H1 (cell line): ENCODE data around the gene GNG7. TPM values are rescaled to one million over a fixed set of nuclear protein-coding genes. Genes with fewer than 3 reads are reported as not detected.

Source experiments
- CTCF ChIA-PET: fragments of 300-600 bp; sonication (Branson Sonifier 250); formaldehyde crosslinking; loops from one replicate; lab custom pipeline; 2021; ENCODE audit not compliant: partially characterized antibody; lab: Charles Lee
- POLR2A ChIA-PET: fragments of 300-600 bp; sonication (Branson Sonifier 250); formaldehyde crosslinking; loops from one replicate; lab custom pipeline; 2021; ENCODE audit warnings: inconsistent platforms; ENCODE audit not compliant: partially characterized antibody; lab: Charles Lee
- DNase-seq, 2 experiments: peaks; one replicate each; pipeline versions ENCODE4 v3.0.0 to v3.0.0-alpha.2; 2010 to 2022; ENCODE audit warnings: low spot score in 2 of 2, low read depth in 1 of 2, mixed read lengths in 1 of 2
- FAIRE-seq: peaks from 2 replicates; lab custom pipeline; 2011; peaks lifted over from hg19 to GRCh38; lab: Jason Lieb, UNC
- H2AFZ ChIP-seq: 2 replicates; pipeline ENCODE4 v1.8.1; 2012; ENCODE audit warnings: low read length, inconsistent platforms
- H2AK5ac ChIP-seq: 2 replicates; pipeline ENCODE4 v1.6.1; 2013; ENCODE audit warnings: low read depth, low read length
- H2BK120ac ChIP-seq: replicated peaks from 2 replicates; pipeline ENCODE3; 2013; ENCODE audit warnings: low read depth, low read length, inconsistent platforms
- H2BK12ac ChIP-seq: 2 replicates; pipeline ENCODE4 v1.6.1; 2013; ENCODE audit warnings: low read depth, low read length
- H2BK15ac ChIP-seq: 2 replicates; pipeline ENCODE4 v1.6.1; 2013; ENCODE audit warnings: low read length
- H2BK20ac ChIP-seq: 2 replicates; pipeline ENCODE4 v1.6.1; 2013; ENCODE audit warnings: low read length
- H2BK5ac ChIP-seq: 2 replicates; pipeline ENCODE4 v1.6.1; 2013; ENCODE audit warnings: low read depth, low read length
- H3K14ac ChIP-seq: 2 replicates; pipeline ENCODE4 v1.6.1; 2013; ENCODE audit warnings: inconsistent platforms; ENCODE audit not compliant: insufficient read length
- H3K18ac ChIP-seq: 2 replicates; pipeline ENCODE4 v1.6.1; 2013; ENCODE audit warnings: low read length; ENCODE audit errors: extremely low read depth
- H3K23ac ChIP-seq: 2 replicates; pipeline ENCODE4 v1.6.1; 2013; ENCODE audit warnings: inconsistent platforms; ENCODE audit not compliant: insufficient read length
- H3K23me2 ChIP-seq: 2 replicates; pipeline ENCODE4 v1.6.1; 2013; ENCODE audit warnings: low read depth, low read length
- H3K27ac ChIP-seq: 2 replicates; pipeline ENCODE4 v1.6.1; 2011; ENCODE audit warnings: low read depth, low read length, inconsistent platforms
- H3K27me3 ChIP-seq, 4 experiments: replicated peaks in 1 of 4; 1 replicate in 1 of 4; 2 replicates in 3 of 4; pipeline versions ENCODE4 v1.6.1 to v1.8.1; 2011 to 2013; ENCODE audit warnings: low read length in 3 of 4, mild to moderate bottlenecking in 3 of 4, inconsistent platforms in 2 of 4, mixed read lengths in 2 of 4, moderate library complexity in 1 of 4; ENCODE audit not compliant: control insufficient read depth in 3 of 4, insufficient read depth in 3 of 4; ENCODE audit errors: extremely low read depth in 1 of 4
- H3K36me3 ChIP-seq, 4 experiments: 2 replicates each; pipeline versions ENCODE4 v1.6.1 to v1.8.1; 2011 to 2013; ENCODE audit warnings: mild to moderate bottlenecking in 4 of 4, low read length in 3 of 4, moderate library complexity in 2 of 4, control low read depth in 1 of 4, inconsistent platforms in 1 of 4; ENCODE audit not compliant: insufficient read depth in 4 of 4, control insufficient read depth in 2 of 4
- H3K4ac ChIP-seq: replicated peaks from 2 replicates; pipeline ENCODE3; 2013; ENCODE audit warnings: low read length, low read depth, mixed read lengths, inconsistent platforms; ENCODE audit not compliant: insufficient read length
- H3K4me1 ChIP-seq, 4 experiments: replicated peaks in 1 of 4; 1 replicate in 1 of 4; 2 replicates in 3 of 4; pipeline versions ENCODE4 v1.6.1 to v1.8.1; 2011 to 2013; ENCODE audit warnings: low read length in 3 of 4, inconsistent platforms in 2 of 4, mixed read lengths in 1 of 4; ENCODE audit not compliant: insufficient read depth in 4 of 4, control insufficient read depth in 3 of 4
- H3K4me2 ChIP-seq, 2 experiments: 2 replicates each; pipeline versions ENCODE4 v1.6.1 to v1.8.1; 2011 to 2013; ENCODE audit warnings: low read depth in 2 of 2, low read length in 2 of 2, control low read depth in 1 of 2, inconsistent platforms in 1 of 2, mild to moderate bottlenecking in 1 of 2; ENCODE audit not compliant: insufficient read depth in 1 of 2
- H3K4me3 ChIP-seq, 4 experiments: fragments of 200-600, 300-600 bp in 1 of 4; sonication (generic), shearing (Covaris generic), sonication (Bioruptor Twin) in 1 of 4; 2 replicates each; pipeline versions ENCODE4 v1.5.1 to v1.8.1; 2011 to 2016; ENCODE audit warnings: low read length in 4 of 4, low read depth in 3 of 4, control low read depth in 2 of 4, inconsistent platforms in 2 of 4, mild to moderate bottlenecking in 2 of 4, mixed read lengths in 1 of 4, moderate library complexity in 1 of 4; ENCODE audit not compliant: insufficient read depth in 2 of 4; ENCODE audit errors: extremely low read depth in 1 of 4
- H3K56ac ChIP-seq: replicated peaks from 2 replicates; pipeline ENCODE3; 2013; ENCODE audit warnings: low read depth, mild to moderate bottlenecking, mixed read lengths, low read length, inconsistent platforms; ENCODE audit not compliant: insufficient read length
- H3K79me1 ChIP-seq: 2 replicates; pipeline ENCODE4 v1.6.1; 2013; ENCODE audit warnings: low read depth, low read length, control low read depth
- H3K79me2 ChIP-seq, 2 experiments: 2 replicates each; pipeline versions ENCODE4 v1.6.1 to v1.8.1; 2012 to 2013; ENCODE audit warnings: low read length in 2 of 2, mild to moderate bottlenecking in 2 of 2, inconsistent platforms in 1 of 2; ENCODE audit not compliant: insufficient read depth in 2 of 2, control insufficient read depth in 1 of 2
- H3K9ac ChIP-seq, 4 experiments: replicated peaks in 1 of 4; 1 replicate in 1 of 4; 2 replicates in 3 of 4; pipeline versions ENCODE4 v1.6.1 to v1.8.1; 2011 to 2013; ENCODE audit warnings: low read depth in 3 of 4, low read length in 3 of 4, control low read depth in 2 of 4, mild to moderate bottlenecking in 2 of 4, moderate library complexity in 2 of 4, inconsistent platforms in 1 of 4; ENCODE audit errors: extremely low read depth in 1 of 4
- H3K9me3 ChIP-seq, 2 experiments: 2 replicates each; pipeline versions ENCODE4 v1.6.1 to v1.8.1; 2012 to 2013; ENCODE audit warnings: mild to moderate bottlenecking in 2 of 2, moderate library complexity in 2 of 2, control low read depth in 1 of 2, inconsistent platforms in 1 of 2, low read depth in 1 of 2, low read length in 1 of 2, mixed read lengths in 1 of 2; ENCODE audit not compliant: insufficient read depth in 2 of 2
- H4K20me1 ChIP-seq, 2 experiments: replicated peaks in 1 of 2; 2 replicates each; pipeline versions ENCODE3 to v1.8.1; 2011 to 2013; ENCODE audit warnings: inconsistent platforms in 2 of 2, low read length in 2 of 2, mild to moderate bottlenecking in 1 of 2; ENCODE audit not compliant: insufficient read depth in 2 of 2, control insufficient read depth in 1 of 2
- H4K5ac ChIP-seq: 2 replicates; pipeline ENCODE4 v1.6.1; 2013; ENCODE audit warnings: low read length, low read depth, mixed read lengths, inconsistent platforms; ENCODE audit not compliant: insufficient read length
- H4K8ac ChIP-seq: 2 replicates; pipeline ENCODE4 v1.8.0; 2013; ENCODE audit warnings: mild to moderate bottlenecking, moderate library complexity, low read length, inconsistent platforms; ENCODE audit not compliant: insufficient read depth; ENCODE audit errors: extremely low read depth
- H4K91ac ChIP-seq: replicated peaks from 2 replicates; pipeline ENCODE3; 2013; ENCODE audit warnings: low read length, mixed read lengths, inconsistent platforms; ENCODE audit not compliant: insufficient read length
- ATF3 ChIP-seq: IDR thresholded peaks from 2 replicates; pipeline ENCODE4 v1.6.1; 2011; ENCODE audit warnings: low read depth, mild to moderate bottlenecking, low read length; ENCODE audit not compliant: insufficient read depth
- BCL11A ChIP-seq, 2 experiments: IDR thresholded peaks; one replicate each; pipeline ENCODE4 v1.6.1; 2011; ENCODE audit warnings: low read depth in 2 of 2, low read length in 2 of 2, mild to moderate bottlenecking in 2 of 2
- BRCA1 ChIP-seq: IDR thresholded peaks from 2 replicates; pipeline ENCODE4 v1.6.1; 2012; ENCODE audit warnings: low read depth, low read length, improper control_type of control experiment
- CEBPB ChIP-seq: IDR thresholded peaks from 2 replicates; pipeline ENCODE4 v1.6.1; 2012; ENCODE audit warnings: low read depth, low read length
- CREB1 ChIP-seq: IDR thresholded peaks from 2 replicates; pipeline ENCODE4 v1.6.1; 2012; ENCODE audit warnings: inconsistent platforms
- EP300 ChIP-seq, 2 experiments: IDR thresholded peaks; 1 replicate in 1 of 2; 2 replicates in 1 of 2; pipeline ENCODE4 v1.6.1; 2011 to 2012; ENCODE audit warnings: low read depth in 2 of 2, low read length in 2 of 2, mild to moderate bottlenecking in 2 of 2, borderline replicate concordance in 1 of 2, inconsistent platforms in 1 of 2, moderate library complexity in 1 of 2
- GTF2F1 ChIP-seq: IDR thresholded peaks from 2 replicates; pipeline ENCODE4 v1.6.1; 2012; ENCODE audit warnings: low read depth, low read length, improper control_type of control experiment, borderline replicate concordance
- MAX ChIP-seq: IDR thresholded peaks from 2 replicates; pipeline ENCODE4 v1.6.1; 2012; ENCODE audit warnings: inconsistent platforms
- NANOG ChIP-seq: IDR thresholded peaks from 2 replicates; pipeline ENCODE4 v1.6.1; 2011; ENCODE audit warnings: low read length, low read depth, mild to moderate bottlenecking, inconsistent platforms; ENCODE audit not compliant: insufficient read depth, poor library complexity, severe bottlenecking
- SIN3A ChIP-seq, 2 experiments: IDR thresholded peaks in 1 of 2; conservative IDR thresholded peaks in 1 of 2; 2 replicates each; pipeline ENCODE4 v1.6.1; 2011 to 2012; ENCODE audit warnings: low read length in 2 of 2, improper control_type of control experiment in 1 of 2, low read depth in 1 of 2, mild to moderate bottlenecking in 1 of 2
- SIX5 ChIP-seq: IDR thresholded peaks from 2 replicates; pipeline ENCODE4 v1.6.1; 2011; ENCODE audit warnings: mild to moderate bottlenecking, low read depth, low read length
- TAF1 ChIP-seq: IDR thresholded peaks from 2 replicates; pipeline ENCODE4 v1.6.1; 2011; ENCODE audit warnings: mild to moderate bottlenecking, low read depth, low read length
- TEAD4 ChIP-seq: IDR thresholded peaks from 2 replicates; pipeline ENCODE4 v1.6.1; 2012; ENCODE audit warnings: low read depth, low read length, inconsistent platforms, mixed read lengths
- WGBS, 2 experiments: shearing (Covaris generic) in 1 of 2; methylation state at CpG; one replicate each; pipeline versions ENCODE4 v1.1.6 to v1.1.7; 2013 to 2015; ENCODE audit warnings: low lambda C conversion rate in 2 of 2, mixed read lengths in 2 of 2, inconsistent platforms in 1 of 2, low coverage in 1 of 2, missing lambda C conversion rate in 1 of 2; ENCODE audit not compliant: insufficient replicate concordance in 2 of 2, insufficient coverage in 1 of 2, insufficient read length in 1 of 2; ENCODE audit errors: extremely low coverage in 1 of 2, missing lambda C conversion rate in 1 of 2; 5-methylcytosine and 5-hydroxymethylcytosine counted together
- polyA plus RNA-seq, 7 experiments: library from polyadenylated mRNA; depleted of rRNA in 3 of 7; stranded (reverse) in 5 of 7; unstranded in 2 of 7; fragments of >200 nt in 5 of 7; fragments of 200-250 nt in 2 of 7; gene quantifications; 1 replicate in 5 of 7; 2 replicates in 1 of 7; 4 replicates in 1 of 7; pipeline versions ENCODE4 v1.2.1 to v1.2.3, GENCODE V29; 2011 to 2013; ENCODE audit warnings: missing spikeins in 2 of 7, mixed read lengths in 2 of 7
- total RNA-seq: library from RNA; stranded (reverse); fragmentation: NEBNext Ultra II Directional; extraction: Animal tissue kit (Norgen Biotek cat#: 25700); gene quantifications from 2 replicates; pipeline ENCODE4 v1.2.1, GENCODE V29; 2021

Gene GNG7
- total and polyA plus RNA-seq, 2 of the 8 experiments (the other 6 are each of a cell fraction or from before 2014, with no cell fraction given) = 2.8 to 7.8 TPM

GRCh38 chr19:2500841-2501261 is 201.6 kb downstream of the GNG7 start:
- Histone ChIP-seq H2BK15ac (no peak overlapping the region), H3K4ac (no peak overlapping the region), H4K20me1 (no peaks in the 10 kb centered on the region), H3K79me1 (no peaks in the 10 kb centered on the region), H4K5ac (no peak overlapping the region), H2AFZ (no peak overlapping the region), H3K56ac (no peak overlapping the region), H3K79me2 (no peaks in the 10 kb centered on the region), H3K14ac (no peak overlapping the region), H3K27ac (no peak overlapping the region), H3K18ac (no peak overlapping the region), H3K9ac (no peak overlapping the region), H3K4me2 (no peak overlapping the region), H2BK20ac (no peak overlapping the region), H2BK12ac (no peak overlapping the region), H3K23ac (no peak overlapping the region), H2BK120ac (no peak overlapping the region), H3K23me2 (no peaks in the 10 kb centered on the region), H3K4me1 (peaks cover 1 to 7% (median 5%) of the 10 kb centered on the region in 4 experiments; a peak in 6 of 7 replicates), H2BK5ac (no peak overlapping the region), H3K4me3 (no peak overlapping the region), H3K36me3 (no peaks in the 10 kb centered on the region), H3K27me3 (peaks cover 0 to 3% (median under 1%) of the 10 kb centered on the region in 4 experiments; a peak in 2 of 7 replicates), H2AK5ac (no peak overlapping the region), H4K91ac (no peak overlapping the region), H4K8ac (no peak overlapping the region; the same call in 1 of the 2 replicates), H3K9me3 (no peaks in the 10 kb centered on the region)
- 77% methylated on average over 12 of the region's 12 CpGs; no CpG with 5 or more reads in 1 of the 2 experiments for WGBS, 2 experiments
- FAIRE-seq (no peak), DNase-seq (no peak)
- POLR2A ChIA-PET = no interaction called here
- CTCF ChIA-PET = interaction anchor here (1.6 kb wide), 1 partner anchor 23 kb away, joined by 4 read pairs; no protein-coding TSS in a partner anchor
- no peak for TF ChIP-seq GTF2F1
- no peak for TF ChIP-seq SIN3A (conservative IDR thresholded peaks at IDR 0.05 in 1 of 2, IDR thresholded peaks at IDR 0.05 in 1 of 2; ENCODE audit: low read depth in 1 of 2, low read length in 2 of 2)
- no peak for TF ChIP-seq MAX
- no peak for TF ChIP-seq SIX5
- TF ChIP-seq BCL11A (IDR thresholded peaks at IDR 0.05; ENCODE audit: low read depth in 2 of 2, low read length in 2 of 2) = no peak
- no peak for TF ChIP-seq ATF3
- no peak for TF ChIP-seq CEBPB
- no peak for TF ChIP-seq TAF1
- no peak for TF ChIP-seq CREB1
- TF ChIP-seq EP300 (IDR thresholded peaks at IDR 0.05; ENCODE audit: borderline replicate concordance in 1 of 2, low read depth in 2 of 2, low read length in 2 of 2) = no peak
- no peak for TF ChIP-seq TEAD4
- no peak for TF ChIP-seq BRCA1
- TF ChIP-seq NANOG = no peak
